GM12874 (cell line): ENCODE measurements around the gene SH3RF1.

Experiments used
- CTCF ChIP-seq: IDR thresholded peaks from 2 replicates; pipeline ENCODE4 v1.5.1; 2011; ENCODE audit warnings: low read depth, mild to moderate bottlenecking, control low read depth, low read length, moderate library complexity; ENCODE audit not compliant: insufficient read depth

Gene SH3RF1

GRCh38 chr4:169102026-169102425 is 168.7 kb downstream of the SH3RF1 start:
- no peak for TF ChIP-seq CTCF

GRCh38 chr4:169100670-169101101 is 170.1 kb downstream of the SH3RF1 start:
- no peak for TF ChIP-seq CTCF

GRCh38 chr4:169099771-169100180 is 171.0 kb downstream of the SH3RF1 start:
- no peak for TF ChIP-seq CTCF

- no peak for TF ChIP-seq CTCF
Observed at GRCh38 chr4:169098969-169099690, 171.6 kb downstream of the SH3RF1 start.

GRCh38 chr4:169098532-169098931 is 172.2 kb downstream of the SH3RF1 start:
- TF ChIP-seq CTCF, result no peak

GRCh38 chr4:169098054-169098497 is 172.7 kb downstream of the SH3RF1 start:
- TF ChIP-seq CTCF, result no peak

- TF ChIP-seq CTCF, result no peak
Observed at GRCh38 chr4:169096221-169096620, 174.5 kb downstream of the SH3RF1 start.
